Measurements from ENCODE around the gene NCOA7.
"Not testable (repeated sequence)": the region's sequence is repeated elsewhere in the genome, so short reads cannot be mapped to it uniquely, and the experiment has no call there.

DNA sequence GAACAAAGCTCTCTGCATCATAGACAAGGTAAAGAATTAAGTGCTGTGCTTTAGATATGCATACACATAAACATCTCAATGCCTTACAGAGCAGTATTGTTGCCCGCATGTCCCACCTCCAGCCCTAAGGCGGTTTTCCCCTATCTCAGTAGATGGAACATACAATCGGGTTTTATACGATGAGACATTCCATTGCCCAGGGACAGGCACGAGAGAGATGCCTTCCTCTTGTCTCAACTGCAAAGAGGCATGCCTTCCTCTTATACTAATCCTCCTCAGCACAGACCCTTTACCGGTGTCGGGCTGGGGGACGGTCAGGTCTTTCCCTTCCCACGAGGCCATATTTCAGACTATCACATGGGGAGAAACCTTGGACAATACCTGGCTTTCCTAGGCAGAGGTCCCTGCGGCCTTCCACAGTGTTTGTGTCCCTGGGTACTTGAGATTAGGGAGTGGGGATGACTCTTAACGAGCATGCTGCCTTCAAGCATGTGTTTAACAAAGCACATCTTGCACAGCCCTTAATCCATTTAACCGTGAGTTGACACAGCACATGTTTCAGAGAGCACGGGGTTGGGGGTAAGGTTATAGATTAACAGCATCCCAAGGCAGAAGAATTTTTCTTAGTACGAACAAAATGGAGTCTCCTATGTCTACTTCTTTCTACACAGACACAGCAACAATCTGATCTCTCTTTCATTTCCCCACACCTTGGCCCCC, 14.5 kb upstream of the NCOA7 start:
- TF ChIP-seq, protein P1, sequence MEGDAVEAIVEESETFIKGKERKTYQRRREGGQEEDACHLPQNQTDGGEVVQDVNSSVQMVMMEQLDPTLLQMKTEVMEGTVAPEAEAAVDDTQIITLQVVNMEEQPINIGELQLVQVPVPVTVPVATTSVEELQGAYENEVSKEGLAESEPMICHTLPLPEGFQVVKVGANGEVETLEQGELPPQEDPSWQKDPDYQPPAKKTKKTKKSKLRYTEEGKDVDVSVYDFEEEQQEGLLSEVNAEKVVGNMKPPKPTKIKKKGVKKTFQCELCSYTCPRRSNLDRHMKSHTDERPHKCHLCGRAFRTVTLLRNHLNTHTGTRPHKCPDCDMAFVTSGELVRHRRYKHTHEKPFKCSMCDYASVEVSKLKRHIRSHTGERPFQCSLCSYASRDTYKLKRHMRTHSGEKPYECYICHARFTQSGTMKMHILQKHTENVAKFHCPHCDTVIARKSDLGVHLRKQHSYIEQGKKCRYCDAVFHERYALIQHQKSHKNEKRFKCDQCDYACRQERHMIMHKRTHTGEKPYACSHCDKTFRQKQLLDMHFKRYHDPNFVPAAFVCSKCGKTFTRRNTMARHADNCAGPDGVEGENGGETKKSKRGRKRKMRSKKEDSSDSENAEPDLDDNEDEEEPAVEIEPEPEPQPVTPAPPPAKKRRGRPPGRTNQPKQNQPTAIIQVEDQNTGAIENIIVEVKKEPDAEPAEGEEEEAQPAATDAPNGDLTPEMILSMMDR (IDR thresholded peaks at IDR 0.05): not testable (repeated sequence)
- not testable (repeated sequence) for TF ChIP-seq POLR2A (IDR thresholded peaks at IDR 0.05)

All from right lobe of liver (tissue), 4 donors.